ENCODE results near the gene PCBP2. TPM values are rescaled to one million over a fixed set of nuclear protein-coding genes. Genes with fewer than 3 reads are reported as not detected.

The PCBP2 gene
- total and polyA plus RNA-seq, 10 of the 15 experiments (the other 5 are each of a cell fraction or from before 2014, with no cell fraction given), result 109 to 803 (median 327) TPM

DNA sequence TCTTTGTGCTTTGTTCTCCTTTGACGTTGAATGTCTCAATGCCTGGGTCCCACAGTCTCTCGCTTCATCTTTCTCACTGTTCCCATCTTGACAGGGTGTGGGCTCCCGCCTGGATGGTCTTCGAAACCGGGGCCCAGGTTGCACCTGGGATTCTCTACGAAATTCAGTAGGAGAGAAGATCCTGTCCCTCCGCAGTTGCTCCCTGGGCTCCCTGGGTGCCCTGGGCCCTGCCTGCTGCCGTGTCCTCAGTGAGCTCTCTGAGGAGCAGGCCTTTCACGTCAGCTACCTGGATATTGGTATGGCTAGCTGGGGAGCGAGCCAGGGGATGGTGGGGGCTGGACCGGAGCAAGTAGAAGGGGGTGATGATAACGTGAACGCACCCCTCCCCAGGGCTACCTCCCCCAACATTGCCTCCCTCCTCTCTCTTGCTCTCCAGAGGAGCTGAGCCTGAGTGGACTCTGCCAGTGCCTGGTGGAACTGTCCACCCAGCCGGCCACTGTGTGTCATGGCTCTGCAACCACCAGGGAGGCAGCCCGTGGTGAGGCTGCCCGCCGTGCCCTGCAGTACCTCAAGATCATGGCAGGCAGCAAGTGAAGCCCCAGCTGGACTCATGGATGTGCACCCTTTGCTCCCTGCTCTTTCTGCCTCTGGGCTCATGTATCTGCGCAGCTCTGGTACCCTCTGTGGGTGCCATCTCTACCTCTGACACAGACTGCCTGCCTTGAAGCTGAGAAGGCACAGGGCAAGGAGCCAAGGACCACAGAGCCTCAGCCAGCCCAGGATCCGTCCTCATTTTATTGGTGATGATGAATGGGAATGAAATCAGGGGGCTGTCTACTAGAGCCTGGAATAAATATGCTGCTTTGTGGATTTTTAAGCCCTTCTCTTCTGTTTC lies 53.9 kb downstream of the PCBP2 start:
- no peak overlapping the region for H3K27ac ChIP-seq (ENCODE audit: control insufficient read depth, insufficient read depth)
- 84% methylated on average over 19 of the region's 19 CpGs for WGBS (ENCODE audit: insufficient coverage, insufficient replicate concordance, low lambda C conversion rate, missing lambda C conversion rate)
- H4K20me1 ChIP-seq (ENCODE audit: control insufficient read depth, insufficient read depth), result no peaks in the 10 kb centered on the region
- intact Hi-C loops (cut with micrococcal nuclease; ENCODE audit: unreplicated experiment) (loop anchor here (5.0 kb wide), 1 partner anchor 294 kb away; no protein-coding TSS in a partner anchor), in situ Hi-C loops (cut with MboI) (no loop called here)
- H3K4me3 ChIP-seq, result no peak overlapping the region
- H3K4me1 ChIP-seq (ENCODE audit: control insufficient read depth, insufficient read depth, low read length), result peaks cover 10% of the 10 kb centered on the region
- ChIA-PET RAD21 (ENCODE audit: unreplicated experiment) (interaction anchor here (1.1 kb wide), 1 partner anchor 124 kb away, joined by 3 read pairs; no protein-coding TSS in a partner anchor), CTCF (interaction anchor here (1.1 to 2.5 kb wide), 2 partner anchors 12 to 153 kb away, joined by 3 to 10 read pairs; no protein-coding TSS in a partner anchor), SMC1A (ENCODE audit: uncharacterized antibody, unreplicated experiment) (interaction anchor here (1.4 to 4.9 kb wide), 2 partner anchors 29 to 153 kb away, joined by 3 to 32 read pairs; no protein-coding TSS in a partner anchor), POLR2A (no interaction called here)
- no peak for FAIRE-seq
- no peak overlapping the region for H3K4me2 ChIP-seq (ENCODE audit: control insufficient read depth, insufficient read depth)
- peaks cover 9 to 12% of the 10 kb centered on the region in 2 experiments; a peak in 2 of 4 replicates for H3K36me3 ChIP-seq (ENCODE audit: control insufficient read depth in 2 of 2, insufficient read depth in 2 of 2, low read length in 1 of 2)
- H2AFZ ChIP-seq (ENCODE audit: control insufficient read depth, low read depth, low read length), result no peak overlapping the region
- H3K27me3 ChIP-seq (replicated peaks in 1 of 2; ENCODE audit: control insufficient read depth in 2 of 2, insufficient read depth in 2 of 2, low read length in 1 of 2), result no peaks in the 10 kb centered on the region
- ATAC-seq, result no peak
- no TSS peak for BruUV-seq (replicated peaks)
- DNase-seq (ENCODE audit: low read depth, low spot score), result no peak
- H3K9me3 ChIP-seq (replicated peaks; ENCODE audit: control insufficient read depth, insufficient read depth, low read length), result no peaks in the 10 kb centered on the region
- peaks cover 8% of the 10 kb centered on the region for H3K79me2 ChIP-seq (ENCODE audit: control insufficient read depth, insufficient read depth, low read length)
- H3K9ac ChIP-seq (ENCODE audit: control insufficient read depth, insufficient read depth, low read length), result no peak overlapping the region
- TF ChIP-seq YY1 (IDR thresholded peaks at IDR 0.05; ENCODE audit: low read depth, low read length), result no peak
- TF ChIP-seq SMAD5 (IDR thresholded peaks at IDR 0.05; ENCODE audit: low read depth), result no peak
- no peak for TF ChIP-seq RCOR1 (conservative IDR thresholded peaks at IDR 0.05; ENCODE audit: low read depth, low read length)
- no peak for TF ChIP-seq PAX5 (IDR thresholded peaks at IDR 0.05; ENCODE audit: borderline replicate concordance, low read depth, low read length)
- no peak for TF ChIP-seq GATAD2B (conservative IDR thresholded peaks at IDR 0.05; ENCODE audit: low read depth)
- TF ChIP-seq, protein P1, sequence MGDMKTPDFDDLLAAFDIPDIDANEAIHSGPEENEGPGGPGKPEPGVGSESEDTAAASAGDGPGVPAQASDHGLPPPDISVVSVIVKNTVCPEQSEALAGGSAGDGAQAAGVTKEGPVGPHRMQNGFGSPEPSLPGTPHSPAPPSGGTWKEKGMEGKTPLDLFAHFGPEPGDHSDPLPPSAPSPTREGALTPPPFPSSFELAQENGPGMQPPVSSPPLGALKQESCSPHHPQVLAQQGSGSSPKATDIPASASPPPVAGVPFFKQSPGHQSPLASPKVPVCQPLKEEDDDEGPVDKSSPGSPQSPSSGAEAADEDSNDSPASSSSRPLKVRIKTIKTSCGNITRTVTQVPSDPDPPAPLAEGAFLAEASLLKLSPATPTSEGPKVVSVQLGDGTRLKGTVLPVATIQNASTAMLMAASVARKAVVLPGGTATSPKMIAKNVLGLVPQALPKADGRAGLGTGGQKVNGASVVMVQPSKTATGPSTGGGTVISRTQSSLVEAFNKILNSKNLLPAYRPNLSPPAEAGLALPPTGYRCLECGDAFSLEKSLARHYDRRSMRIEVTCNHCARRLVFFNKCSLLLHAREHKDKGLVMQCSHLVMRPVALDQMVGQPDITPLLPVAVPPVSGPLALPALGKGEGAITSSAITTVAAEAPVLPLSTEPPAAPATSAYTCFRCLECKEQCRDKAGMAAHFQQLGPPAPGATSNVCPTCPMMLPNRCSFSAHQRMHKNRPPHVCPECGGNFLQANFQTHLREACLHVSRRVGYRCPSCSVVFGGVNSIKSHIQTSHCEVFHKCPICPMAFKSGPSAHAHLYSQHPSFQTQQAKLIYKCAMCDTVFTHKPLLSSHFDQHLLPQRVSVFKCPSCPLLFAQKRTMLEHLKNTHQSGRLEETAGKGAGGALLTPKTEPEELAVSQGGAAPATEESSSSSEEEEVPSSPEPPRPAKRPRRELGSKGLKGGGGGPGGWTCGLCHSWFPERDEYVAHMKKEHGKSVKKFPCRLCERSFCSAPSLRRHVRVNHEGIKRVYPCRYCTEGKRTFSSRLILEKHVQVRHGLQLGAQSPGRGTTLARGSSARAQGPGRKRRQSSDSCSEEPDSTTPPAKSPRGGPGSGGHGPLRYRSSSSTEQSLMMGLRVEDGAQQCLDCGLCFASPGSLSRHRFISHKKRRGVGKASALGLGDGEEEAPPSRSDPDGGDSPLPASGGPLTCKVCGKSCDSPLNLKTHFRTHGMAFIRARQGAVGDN (IDR thresholded peaks at IDR 0.05), result no peak
- TF ChIP-seq POLR2AphosphoS5 (IDR thresholded peaks at IDR 0.05; ENCODE audit: low read length), result no peak
- no peak for TF ChIP-seq FOXM1 (IDR thresholded peaks at IDR 0.05; ENCODE audit: low read depth, low read length)
- TF ChIP-seq FOXK2 (IDR thresholded peaks at IDR 0.05), result no peak
- no peak for TF ChIP-seq POU2F2 (IDR thresholded peaks at IDR 0.05; ENCODE audit: borderline replicate concordance, low read depth, low read length)
- no peak for TF ChIP-seq STAT3 (IDR thresholded peaks at IDR 0.05; ENCODE audit: low read depth, low read length)
- TF ChIP-seq, protein P2, sequence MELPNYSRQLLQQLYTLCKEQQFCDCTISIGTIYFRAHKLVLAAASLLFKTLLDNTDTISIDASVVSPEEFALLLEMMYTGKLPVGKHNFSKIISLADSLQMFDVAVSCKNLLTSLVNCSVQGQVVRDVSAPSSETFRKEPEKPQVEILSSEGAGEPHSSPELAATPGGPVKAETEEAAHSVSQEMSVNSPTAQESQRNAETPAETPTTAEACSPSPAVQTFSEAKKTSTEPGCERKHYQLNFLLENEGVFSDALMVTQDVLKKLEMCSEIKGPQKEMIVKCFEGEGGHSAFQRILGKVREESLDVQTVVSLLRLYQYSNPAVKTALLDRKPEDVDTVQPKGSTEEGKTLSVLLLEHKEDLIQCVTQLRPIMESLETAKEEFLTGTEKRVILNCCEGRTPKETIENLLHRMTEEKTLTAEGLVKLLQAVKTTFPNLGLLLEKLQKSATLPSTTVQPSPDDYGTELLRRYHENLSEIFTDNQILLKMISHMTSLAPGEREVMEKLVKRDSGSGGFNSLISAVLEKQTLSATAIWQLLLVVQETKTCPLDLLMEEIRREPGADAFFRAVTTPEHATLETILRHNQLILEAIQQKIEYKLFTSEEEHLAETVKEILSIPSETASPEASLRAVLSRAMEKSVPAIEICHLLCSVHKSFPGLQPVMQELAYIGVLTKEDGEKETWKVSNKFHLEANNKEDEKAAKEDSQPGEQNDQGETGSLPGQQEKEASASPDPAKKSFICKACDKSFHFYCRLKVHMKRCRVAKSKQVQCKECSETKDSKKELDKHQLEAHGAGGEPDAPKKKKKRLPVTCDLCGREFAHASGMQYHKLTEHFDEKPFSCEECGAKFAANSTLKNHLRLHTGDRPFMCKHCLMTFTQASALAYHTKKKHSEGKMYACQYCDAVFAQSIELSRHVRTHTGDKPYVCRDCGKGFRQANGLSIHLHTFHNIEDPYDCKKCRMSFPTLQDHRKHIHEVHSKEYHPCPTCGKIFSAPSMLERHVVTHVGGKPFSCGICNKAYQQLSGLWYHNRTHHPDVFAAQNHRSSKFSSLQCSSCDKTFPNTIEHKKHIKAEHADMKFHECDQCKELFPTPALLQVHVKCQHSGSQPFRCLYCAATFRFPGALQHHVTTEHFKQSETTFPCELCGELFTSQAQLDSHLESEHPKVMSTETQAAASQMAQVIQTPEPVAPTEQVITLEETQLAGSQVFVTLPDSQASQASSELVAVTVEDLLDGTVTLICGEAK (IDR thresholded peaks at IDR 0.05; ENCODE audit: borderline replicate concordance), result no peak

Measured in GM12878 (cell line).